Trophoblast cell (in vitro differentiated cells and primary cell): ENCODE data around the gene CEBPB.
A peak's percentile ranks its signal among the peaks of the same experiment; 100 is the strongest.
"Not testable (repeated sequence)": the region's sequence is repeated elsewhere in the genome, so short reads cannot be mapped to it uniquely, and the experiment has no call there.

Source experiments
- DNase-seq, 2 donors: peaks; one replicate each; pipeline ENCODE4 v3.0.0-alpha.2; 2016
- H2AFZ ChIP-seq: 2 replicates; pipeline ENCODE4 v1.6.1; 2013; ENCODE audit warnings: low read length, moderate library complexity, mild to moderate bottlenecking; ENCODE audit not compliant: insufficient read depth, poor library complexity
- H2AK5ac ChIP-seq: 2 replicates; pipeline ENCODE4 v1.6.1; 2013; ENCODE audit warnings: mild to moderate bottlenecking, low read length
- H2BK120ac ChIP-seq: 2 replicates; pipeline ENCODE4 v1.6.1; 2013; ENCODE audit warnings: low read length, mild to moderate bottlenecking, moderate library complexity; ENCODE audit not compliant: insufficient read depth, poor library complexity
- H2BK12ac ChIP-seq: 2 replicates; pipeline ENCODE4 v1.6.1; 2013; ENCODE audit warnings: mild to moderate bottlenecking, low read length, moderate library complexity
- H2BK5ac ChIP-seq: 2 replicates; pipeline ENCODE4 v1.6.1; 2013; ENCODE audit warnings: low read length, low read depth, moderate library complexity, mild to moderate bottlenecking; ENCODE audit not compliant: poor library complexity
- H3K14ac ChIP-seq: 2 replicates; pipeline ENCODE4 v1.6.1; 2013; ENCODE audit warnings: mild to moderate bottlenecking, low read length
- H3K18ac ChIP-seq: 2 replicates; pipeline ENCODE4 v1.6.1; 2013; ENCODE audit warnings: mild to moderate bottlenecking, low read length
- H3K23ac ChIP-seq: 2 replicates; pipeline ENCODE4 v1.6.1; 2013; ENCODE audit warnings: low read length
- H3K27ac ChIP-seq: 2 replicates; pipeline ENCODE4 v1.5.1; 2013; ENCODE audit warnings: low read depth, mild to moderate bottlenecking, inconsistent platforms, low read length, moderate library complexity
- H3K27me3 ChIP-seq: 2 replicates; pipeline ENCODE4 v1.6.1; 2013; ENCODE audit warnings: inconsistent platforms, mild to moderate bottlenecking, low read length, moderate library complexity; ENCODE audit not compliant: insufficient read depth
- H3K36me3 ChIP-seq, 2 experiments: 1 replicate in 1 of 2; 2 replicates in 1 of 2; pipeline ENCODE4 v1.6.1; 2013; ENCODE audit warnings: low read length in 2 of 2, mild to moderate bottlenecking in 2 of 2, moderate library complexity in 1 of 2; ENCODE audit not compliant: insufficient read depth in 2 of 2, control insufficient read depth in 1 of 2
- H3K4ac ChIP-seq: 2 replicates; pipeline ENCODE4 v1.6.1; 2013; ENCODE audit warnings: low read depth, mild to moderate bottlenecking, low read length, moderate library complexity
- H3K4me1 ChIP-seq, 2 experiments: 1 replicate in 1 of 2; 2 replicates in 1 of 2; pipeline ENCODE4 v1.6.1; 2013; ENCODE audit warnings: low read length in 2 of 2, mild to moderate bottlenecking in 2 of 2, moderate library complexity in 1 of 2; ENCODE audit not compliant: insufficient read depth in 2 of 2, control insufficient read depth in 1 of 2
- H3K4me2 ChIP-seq: 2 replicates; pipeline ENCODE4 v1.6.1; 2013; ENCODE audit warnings: inconsistent platforms, mild to moderate bottlenecking, low read length, moderate library complexity
- H3K4me3 ChIP-seq: 2 replicates; pipeline ENCODE4 v1.5.1; 2013; ENCODE audit warnings: mild to moderate bottlenecking, low read depth, low read length, inconsistent platforms
- H3K79me1 ChIP-seq: one replicate; pipeline ENCODE4 v1.6.1; 2013; ENCODE audit warnings: low read length
- H3K79me2 ChIP-seq: 2 replicates; pipeline ENCODE4 v1.6.1; 2013; ENCODE audit warnings: low read length, mild to moderate bottlenecking; ENCODE audit not compliant: control insufficient read depth, insufficient read depth, poor library complexity
- H3K9ac ChIP-seq: 2 replicates; pipeline ENCODE4 v1.6.1; 2013; ENCODE audit warnings: mild to moderate bottlenecking, low read length
- H3K9me3 ChIP-seq: 2 replicates; pipeline ENCODE4 v1.6.1; 2013; ENCODE audit warnings: low read depth, mild to moderate bottlenecking, control low read depth, inconsistent platforms, low read length; ENCODE audit not compliant: insufficient read depth
- H4K12ac ChIP-seq: 2 replicates; pipeline ENCODE4 v1.6.1; 2013; ENCODE audit warnings: low read depth, mild to moderate bottlenecking, low read length, moderate library complexity
- H4K8ac ChIP-seq: 2 replicates; pipeline ENCODE4 v1.6.1; 2013; ENCODE audit warnings: low read depth, mild to moderate bottlenecking, low read length, moderate library complexity
- H4K91ac ChIP-seq: one replicate; pipeline ENCODE4 v1.6.1; 2013; ENCODE audit warnings: low read depth, mild to moderate bottlenecking, low read length, moderate library complexity
- WGBS: extraction: QIAGEN DNeasy Blood & Tissue Kit; methylation state at CpG from one replicate; pipeline ENCODE4 v1.1.7; 2013; ENCODE audit warnings: missing lambda C conversion rate; ENCODE audit not compliant: insufficient read length, insufficient coverage; ENCODE audit errors: extremely low coverage; 5-methylcytosine and 5-hydroxymethylcytosine counted together

CEBPB gene

GRCh38 chr20:50153500-50154377 lies 36.9 kb upstream of the CEBPB start, which contains the start of gene PEDS1:
Gene PEDS1 (minus strand): TSS chr20:50153723. CDS start chr20:50153637, 86 bp downstream.
- Histone ChIP-seq H2BK5ac (peak within 1 kb of the TSS; percentile 90), H2AFZ (peak within 1 kb of the TSS; percentile 95), H3K4ac (peak within 1 kb of the TSS; percentile 96), H3K79me1 (peaks cover 34% of the 10 kb centered on the region), H3K18ac (peak within 1 kb of the TSS; percentile 93), H3K4me1 (peaks cover 19 to 36% of the 10 kb centered on the region in 2 experiments), H3K4me2 (peak within 1 kb of the TSS; percentile 93), H3K79me2 (peaks cover 36% of the 10 kb centered on the region), H3K36me3 (peaks cover 14 to 16% of the 10 kb centered on the region in 2 experiments), H3K14ac (peak within 1 kb of the TSS; percentile 96), H3K23ac (no peak within 1 kb of the TSS), H3K9me3 (no peaks in the 10 kb centered on the region), H3K27me3 (no peaks in the 10 kb centered on the region), H3K4me3 (peak within 1 kb of the TSS; percentile 87), H2BK120ac (peak within 1 kb of the TSS; percentile 80), H2BK12ac (peak within 1 kb of the TSS; percentile 29), H4K12ac (peak within 1 kb of the TSS; percentile 82), H4K8ac (peak within 1 kb of the TSS; percentile 97), H4K91ac (peak within 1 kb of the TSS; percentile 92), H3K27ac (peak within 1 kb of the TSS; percentile 91), H3K9ac (peak within 1 kb of the TSS; percentile 99), H2AK5ac (peak within 1 kb of the TSS; percentile 51)
- WGBS = no CpG with 5 or more reads among the region's 99 CpGs
- peak; percentile 91 to 96 for DNase-seq

GRCh38 chr20:50161494-50161893 lies 29.1 kb upstream of the CEBPB start:
- H3K14ac ChIP-seq, H4K8ac ChIP-seq, DNase-seq, H2BK5ac ChIP-seq, H3K27me3 ChIP-seq, H3K36me3 ChIP-seq, H3K4me2 ChIP-seq, H3K79me1 ChIP-seq, H3K79me2 ChIP-seq, H2AFZ ChIP-seq, H3K9ac ChIP-seq, H3K4ac ChIP-seq, H3K4me3 ChIP-seq, H3K18ac ChIP-seq, H2AK5ac ChIP-seq, H2BK120ac ChIP-seq, H3K27ac ChIP-seq, H4K12ac ChIP-seq, H4K91ac ChIP-seq, H3K9me3 ChIP-seq, H2BK12ac ChIP-seq, H3K23ac ChIP-seq: not testable (repeated sequence)
- peaks cover 10 to 16% of the 10 kb centered on the region in 2 experiments for H3K4me1 ChIP-seq
- no CpG with 5 or more reads among the region's 7 CpGs for WGBS

- Histone ChIP-seq H2AK5ac (peak overlapping the region; percentile 44), H3K27ac (peak overlapping the region; percentile 35), H3K4me1 (peaks cover 13 to 16% of the 10 kb centered on the region in 2 experiments), H3K4me2 (no peak overlapping the region), H3K36me3 (no peaks in the 10 kb centered on the region), H2BK12ac (peak overlapping the region; percentile 81), H3K79me1 (peaks cover 9% of the 10 kb centered on the region), H3K27me3 (no peaks in the 10 kb centered on the region), H4K12ac (no peak overlapping the region), H3K9me3 (no peaks in the 10 kb centered on the region), H3K4ac (peak overlapping the region; percentile 28), H3K23ac (no peak overlapping the region), H4K8ac (peak overlapping the region; percentile 42), H3K79me2 (no peaks in the 10 kb centered on the region), H2AFZ (no peak overlapping the region), H3K4me3 (no peak overlapping the region), H3K18ac (peak overlapping the region; percentile 43), H4K91ac (peak overlapping the region; percentile 55), H3K14ac (peak overlapping the region; percentile 68), H3K9ac (no peak overlapping the region), H2BK120ac (peak overlapping the region; percentile 30), H2BK5ac (peak overlapping the region; percentile 29)
- WGBS = no CpG with 5 or more reads among the region's 9 CpGs
- no peak for DNase-seq
These were observed 26.9 kb upstream of the CEBPB start for GRCh38 chr20:50163570-50164317.

- H3K36me3 ChIP-seq = no peaks in the 10 kb centered on the region
- no CpG with 5 or more reads among the region's 20 CpGs for WGBS
- peak; percentile 100 for DNase-seq
- H2AK5ac ChIP-seq = no peak overlapping the region
- no peak overlapping the region for H3K4me3 ChIP-seq
- no peaks in the 10 kb centered on the region for H3K79me2 ChIP-seq
- peak overlapping the region; percentile 71 for H2BK5ac ChIP-seq
- peak overlapping the region; percentile 75 for H3K4me2 ChIP-seq
- peaks cover 12% of the 10 kb centered on the region for H3K79me1 ChIP-seq
- no peaks in the 10 kb centered on the region for H3K27me3 ChIP-seq
- H2BK12ac ChIP-seq = peak overlapping the region; percentile 84
- no peak overlapping the region for H4K12ac ChIP-seq
- no peak overlapping the region for H3K9ac ChIP-seq
- no peaks in the 10 kb centered on the region for H3K9me3 ChIP-seq
- H3K4ac ChIP-seq = peak overlapping the region; percentile 8
- peak overlapping the region; percentile 59 for H2BK120ac ChIP-seq
- peak overlapping the region; percentile 62 for H4K8ac ChIP-seq
- H3K27ac ChIP-seq = peak overlapping the region; percentile 95
- peak overlapping the region; percentile 47 for H3K14ac ChIP-seq
- peak overlapping the region; percentile 78 for H3K18ac ChIP-seq
- peak overlapping the region; percentile 75 for H4K91ac ChIP-seq
- H2AFZ ChIP-seq = peak overlapping the region; percentile 6
- H3K23ac ChIP-seq = no peak overlapping the region
- H3K4me1 ChIP-seq = peaks cover 13% of the 10 kb centered on the region in 2 experiments
These were observed 24.7 kb upstream of the CEBPB start for GRCh38 chr20:50165684-50166554.
